Lung (tissue), 12 donors: ENCODE measurements around the gene PARD3B. TPM values are rescaled to one million over a fixed set of nuclear protein-coding genes. Genes with fewer than 3 reads are reported as not detected.

Experiments used
- ATAC-seq: fragments of 200-7000 bp; cut with Tn5 transposase; one replicate; pipeline ENCODE4 v1.9.1; 2020; ENCODE audit warnings: moderate number of reproducible peaks; ENCODE audit not compliant: insufficient read depth, low FRiP score
- DNase-seq, 3 donors: peaks; one replicate each; pipeline ENCODE4 v3.0.0-alpha.2; 2013 to 2017
- H3K27ac ChIP-seq, 2 donors: one replicate each; pipeline ENCODE4 v1.5.1; 2013; ENCODE audit warnings: mild to moderate bottlenecking in 2 of 2, moderate library complexity in 2 of 2, control low read depth in 1 of 2, inconsistent platforms in 1 of 2, low read depth in 1 of 2, low read length in 1 of 2
- H3K27me3 ChIP-seq, 3 donors: one replicate each; pipeline ENCODE4 v1.5.1; 2013; ENCODE audit warnings: low read length in 2 of 3; ENCODE audit not compliant: control insufficient read depth in 3 of 3, insufficient read depth in 3 of 3
- H3K36me3 ChIP-seq, 4 donors: one replicate each; pipeline ENCODE4 v1.5.1; 2013; ENCODE audit warnings: low read length in 4 of 4, mild to moderate bottlenecking in 1 of 4, moderate library complexity in 1 of 4; ENCODE audit not compliant: control insufficient read depth in 4 of 4, insufficient read depth in 4 of 4
- H3K4me1 ChIP-seq, 5 donors: one replicate each; pipeline ENCODE4 v1.5.1; 2013; ENCODE audit warnings: low read length in 5 of 5, mild to moderate bottlenecking in 2 of 5, moderate library complexity in 1 of 5; ENCODE audit not compliant: control insufficient read depth in 5 of 5, insufficient read depth in 5 of 5
- H3K4me3 ChIP-seq: one replicate; pipeline ENCODE4 v1.5.1; 2013; ENCODE audit warnings: mild to moderate bottlenecking, control low read depth, moderate library complexity
- H3K9ac ChIP-seq, 2 donors: one replicate each; pipeline ENCODE4 v1.5.1; 2013; ENCODE audit warnings: low read length in 2 of 2, control low read depth in 1 of 2; ENCODE audit not compliant: insufficient read depth in 1 of 2
- H3K9me3 ChIP-seq, 4 donors: one replicate each; pipeline ENCODE4 v1.5.1; 2013; ENCODE audit warnings: low read length in 3 of 4, mild to moderate bottlenecking in 1 of 4, moderate library complexity in 1 of 4; ENCODE audit not compliant: control insufficient read depth in 4 of 4, insufficient read depth in 3 of 4
- WGBS, 2 donors: extraction: QIAGEN DNeasy Blood & Tissue Kit; methylation state at CpG; one replicate each; pipeline ENCODE4 v1.1.7; 2013; 5-methylcytosine and 5-hydroxymethylcytosine counted together
- polyA plus RNA-seq, 2 donors: library from polyadenylated mRNA; stranded (reverse); fragments of 200-250 nt; gene quantifications; one replicate each; pipeline ENCODE4 v1.2.1, GENCODE V29; 2013
- total RNA-seq, 2 donors: library from RNA; depleted of rRNA in 1 of 2; stranded (reverse); fragments of >200 nt in 1 of 2; gene quantifications; one replicate each; pipeline ENCODE4 v1.2.1, GENCODE V29; 2014 to 2021
- TF ChIP-seq, protein P1 (sequence below): IDR thresholded peaks from 2 replicates; pipeline ENCODE4 v1.5.1; 2012; ENCODE audit warnings: mild to moderate bottlenecking; ENCODE audit errors: control extremely low read depth, extremely low read depth
- donor health status: control.
- donor health status: control.
- donor health status: Bipolar disorder and iron deficiency.
- donor health status: healthy.
- donor health status: DM: yes; HTN: yes; CAD: no.

Gene PARD3B
- total and polyA plus RNA-seq, 4 donors = 2.4 to 38.7 (median 17.1) TPM

DNA sequence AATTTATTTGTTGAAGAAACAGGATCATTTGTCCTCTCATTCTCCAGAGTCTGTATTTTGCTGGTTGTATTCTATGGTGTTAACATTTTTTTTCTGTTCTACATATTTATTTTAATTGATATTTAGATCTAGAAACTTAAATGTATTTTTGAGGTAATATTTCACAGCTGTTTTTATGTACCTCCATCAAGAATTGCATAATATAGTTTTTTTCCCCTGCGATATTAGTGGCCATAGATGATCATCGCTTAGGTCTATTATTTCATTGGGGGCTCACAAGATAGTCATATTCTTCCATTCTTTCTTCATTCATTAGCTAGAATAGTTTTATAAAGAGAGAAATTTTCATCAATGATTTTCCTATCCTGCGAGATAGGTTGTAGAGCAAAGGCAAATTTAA, 89.3 kb downstream of the PARD3B start:
- WGBS, 2 donors = 97 to 98% methylated on average over 3 of the region's 3 CpGs
- ATAC-seq = no peak
- TF ChIP-seq, protein P1, sequence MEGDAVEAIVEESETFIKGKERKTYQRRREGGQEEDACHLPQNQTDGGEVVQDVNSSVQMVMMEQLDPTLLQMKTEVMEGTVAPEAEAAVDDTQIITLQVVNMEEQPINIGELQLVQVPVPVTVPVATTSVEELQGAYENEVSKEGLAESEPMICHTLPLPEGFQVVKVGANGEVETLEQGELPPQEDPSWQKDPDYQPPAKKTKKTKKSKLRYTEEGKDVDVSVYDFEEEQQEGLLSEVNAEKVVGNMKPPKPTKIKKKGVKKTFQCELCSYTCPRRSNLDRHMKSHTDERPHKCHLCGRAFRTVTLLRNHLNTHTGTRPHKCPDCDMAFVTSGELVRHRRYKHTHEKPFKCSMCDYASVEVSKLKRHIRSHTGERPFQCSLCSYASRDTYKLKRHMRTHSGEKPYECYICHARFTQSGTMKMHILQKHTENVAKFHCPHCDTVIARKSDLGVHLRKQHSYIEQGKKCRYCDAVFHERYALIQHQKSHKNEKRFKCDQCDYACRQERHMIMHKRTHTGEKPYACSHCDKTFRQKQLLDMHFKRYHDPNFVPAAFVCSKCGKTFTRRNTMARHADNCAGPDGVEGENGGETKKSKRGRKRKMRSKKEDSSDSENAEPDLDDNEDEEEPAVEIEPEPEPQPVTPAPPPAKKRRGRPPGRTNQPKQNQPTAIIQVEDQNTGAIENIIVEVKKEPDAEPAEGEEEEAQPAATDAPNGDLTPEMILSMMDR = no peak

GRCh38 chr2:204635478-204635877, 90.2 kb downstream of the PARD3B start:
- TF ChIP-seq, protein P1 = no peak
- DNase-seq (no peak), ATAC-seq (no peak)
- H3K9me3 ChIP-seq = peaks cover 0 to 2% (median 0%) of the 10 kb centered on the region in 4 donors
- peaks cover 0 to 12% (median 2%) of the 10 kb centered on the region in 5 donors for H3K4me1 ChIP-seq
- H3K36me3 ChIP-seq = no peaks in the 10 kb centered on the region
- no peak overlapping the region for H3K9ac ChIP-seq
- WGBS, 2 donors = 59 to 74% methylated on average over 3 of the region's 3 CpGs
- H3K27ac ChIP-seq = no peak overlapping the region
- no peaks in the 10 kb centered on the region for H3K27me3 ChIP-seq
- H3K4me3 ChIP-seq = no peak overlapping the region

More for the DNA sequence above, 89.3 kb downstream of the PARD3B start:
- Histone ChIP-seq H3K27ac (no peak overlapping the region), H3K27me3 (no peaks in the 10 kb centered on the region), H3K36me3 (no peaks in the 10 kb centered on the region), H3K4me1 (peaks cover 0 to 12% (median 2%) of the 10 kb centered on the region in 5 donors), H3K9ac (no peak overlapping the region), H3K4me3 (no peak overlapping the region), H3K9me3 (no peaks in the 10 kb centered on the region)
- DNase-seq = no peak

DNA sequence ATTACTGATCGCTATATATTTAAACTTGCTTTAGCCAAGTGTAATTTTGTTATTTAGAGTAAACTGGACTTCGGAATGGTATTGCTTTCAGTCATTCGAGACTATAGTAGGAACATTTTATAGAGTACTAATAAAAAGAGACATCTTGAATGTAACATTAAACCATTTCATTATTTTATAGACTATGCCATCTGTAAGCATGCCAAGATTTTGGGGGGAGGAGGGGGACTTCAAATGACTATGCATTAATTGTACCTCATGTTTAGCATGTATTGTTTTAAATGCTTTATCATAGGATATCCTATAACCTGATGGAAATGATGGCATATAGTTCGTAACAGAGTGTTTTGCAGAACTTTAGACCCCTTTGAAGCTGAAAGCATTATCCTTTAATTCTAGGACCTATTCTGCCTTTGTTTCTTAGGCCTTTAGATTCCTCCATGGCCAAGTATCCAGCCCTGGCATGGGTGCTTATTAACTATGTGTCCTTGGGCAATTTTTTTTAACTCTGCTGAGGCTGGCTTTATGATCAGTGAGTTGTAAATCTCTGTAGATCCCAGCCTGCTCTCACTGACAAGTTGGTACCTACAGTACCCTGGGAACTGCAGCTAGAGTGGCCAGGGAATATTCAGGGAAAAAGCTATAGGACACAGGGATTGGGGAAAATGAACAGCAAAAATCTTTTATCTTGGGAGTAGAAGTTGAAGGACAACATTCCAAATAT, 93.4 kb downstream of the PARD3B start:
- peaks cover 0 to 22% (median 2%) of the 10 kb centered on the region in 5 donors for H3K4me1 ChIP-seq
- TF ChIP-seq, protein P1 = no peak
- H3K36me3 ChIP-seq = no peaks in the 10 kb centered on the region
- H3K9me3 ChIP-seq = peaks cover 0 to 2% (median 0%) of the 10 kb centered on the region in 4 donors
- H3K9ac ChIP-seq = no peak overlapping the region
- H3K27me3 ChIP-seq = no peaks in the 10 kb centered on the region
- no peak overlapping the region for H3K4me3 ChIP-seq
- DNase-seq = peak in 2 of 3 donors; percentile 68 to 71
- no peak for ATAC-seq
- WGBS, 2 donors = 90 to 93% methylated on average over 4 of the region's 4 CpGs
- no peak overlapping the region for H3K27ac ChIP-seq
